Ishikawa (cell line): Measurements from ENCODE around the gene SLIT3.

Experiments
- CEBPB ChIP-seq: IDR thresholded peaks from 2 replicates; pipeline ENCODE4 v1.6.1; 2012
- CREB1 ChIP-seq: IDR thresholded peaks from 2 replicates; pipeline ENCODE4 v1.6.1; 2012; ENCODE audit warnings: low read depth
- EGR1 ChIP-seq: IDR thresholded peaks from 2 replicates; pipeline ENCODE4 v1.6.1; 2012
- EP300 ChIP-seq: IDR thresholded peaks from 2 replicates; pipeline ENCODE4 v1.6.1; 2012; ENCODE audit warnings: borderline replicate concordance
- FOXM1 ChIP-seq: IDR thresholded peaks from 2 replicates; pipeline ENCODE4 v1.6.1; 2012; ENCODE audit warnings: low read depth, borderline replicate concordance
- NFIC ChIP-seq: IDR thresholded peaks from 2 replicates; pipeline ENCODE4 v1.6.1; 2012
- RAD21 ChIP-seq: IDR thresholded peaks from 2 replicates; pipeline ENCODE4 v1.6.1; 2012; ENCODE audit warnings: low read depth
- TAF1 ChIP-seq: IDR thresholded peaks from 2 replicates; pipeline ENCODE4 v1.6.1; 2012; ENCODE audit warnings: low read depth, mild to moderate bottlenecking
- TCF12 ChIP-seq: IDR thresholded peaks from 2 replicates; pipeline ENCODE4 v1.6.1; 2012; ENCODE audit warnings: low read depth
- TEAD4 ChIP-seq: IDR thresholded peaks from 2 replicates; pipeline ENCODE4 v1.6.1; 2012
- YY1 ChIP-seq: IDR thresholded peaks from 2 replicates; pipeline ENCODE4 v1.6.1; 2012; ENCODE audit warnings: low read depth
- ZBTB7A ChIP-seq: IDR thresholded peaks from 2 replicates; pipeline ENCODE4 v1.6.1; 2012; ENCODE audit warnings: low read depth
- TF ChIP-seq, protein P1 (sequence below): IDR thresholded peaks from 2 replicates; pipeline ENCODE4 v1.6.1; 2012; ENCODE audit warnings: low read depth, mild to moderate bottlenecking
- TF ChIP-seq, protein P2 (sequence below): IDR thresholded peaks from 2 replicates; pipeline ENCODE4 v1.6.1; 2012
- TF ChIP-seq, protein P3 (sequence below): IDR thresholded peaks from 2 replicates; pipeline ENCODE4 v1.6.1; 2012

The SLIT3 gene

DNA sequence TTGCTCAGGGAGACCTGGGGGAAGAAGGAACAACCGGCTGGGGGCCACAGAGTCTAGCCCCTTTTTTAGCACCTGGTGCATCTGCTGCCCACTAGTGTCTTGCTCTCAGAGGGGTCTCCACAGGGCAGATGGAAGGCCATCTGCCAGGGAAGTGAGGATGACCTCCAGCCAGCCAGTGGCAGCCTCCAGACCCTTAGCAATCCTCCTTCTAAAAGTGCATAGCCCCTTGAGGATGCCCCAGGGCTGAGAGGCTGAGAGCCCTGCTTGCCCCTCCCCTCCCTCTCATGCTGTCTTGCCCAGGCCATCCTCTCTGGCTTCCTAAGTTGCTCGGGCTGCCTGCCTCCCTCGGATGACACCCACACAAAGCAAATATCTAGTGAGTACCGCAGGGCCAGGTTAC is 640.2 kb downstream of the SLIT3 start:
- no peak for TF ChIP-seq YY1
- TF ChIP-seq RAD21: no peak

DNA sequence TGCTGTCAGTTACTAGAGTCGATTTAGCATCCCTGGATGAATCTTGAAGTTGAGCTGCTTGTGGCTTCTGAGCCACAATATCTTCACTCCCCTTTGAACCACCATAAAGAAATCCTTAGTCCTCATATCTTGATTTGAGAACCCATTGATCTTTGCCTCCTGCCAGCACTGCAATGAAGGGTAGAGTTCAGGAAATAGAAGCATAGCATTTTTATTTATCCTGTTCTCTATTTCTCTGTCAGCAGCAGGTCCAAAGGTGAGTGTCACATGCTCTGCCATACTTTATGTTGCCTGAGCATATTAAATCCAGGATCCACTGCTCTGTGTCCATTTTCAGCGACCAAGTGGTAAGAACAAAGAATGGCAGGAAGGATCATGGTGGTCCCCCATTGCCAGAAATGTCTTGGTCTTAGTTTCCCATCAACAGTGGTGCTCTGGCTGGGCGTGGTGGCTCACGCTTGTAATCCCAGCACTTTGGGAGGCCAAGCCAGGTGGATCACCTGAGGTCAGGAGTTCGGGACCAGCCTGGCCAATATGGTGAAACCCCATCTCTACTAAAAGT is 641.6 kb downstream of the SLIT3 start:
- TF ChIP-seq CEBPB: no peak
- TF ChIP-seq NFIC: no peak
- no peak for TF ChIP-seq YY1
- no peak for TF ChIP-seq TCF12
- TF ChIP-seq EP300: no peak

DNA sequence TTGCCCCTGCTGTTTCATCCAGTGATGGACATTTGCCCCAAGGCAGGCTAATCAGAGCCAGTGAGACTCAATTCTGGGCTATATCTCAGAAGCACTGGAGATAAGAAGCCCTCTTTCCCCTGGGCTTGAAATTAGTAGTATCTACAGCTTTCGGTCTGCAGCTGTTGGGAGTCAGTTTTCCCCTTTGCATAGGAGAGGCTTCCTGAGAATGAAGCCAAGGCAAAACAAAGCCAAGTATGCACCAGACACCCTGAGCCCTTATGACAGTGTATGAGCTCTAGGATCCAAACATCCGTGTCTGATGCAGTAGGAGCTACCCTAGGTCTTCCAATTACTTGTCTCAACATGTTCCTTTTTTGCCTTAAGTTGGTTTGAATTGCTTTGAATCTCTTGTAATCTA is 642.5 kb downstream of the SLIT3 start:
- TF ChIP-seq NFIC (no peak), YY1 (no peak), TAF1 (no peak), TEAD4 (no peak), CEBPB (no peak), TCF12 (no peak), CREB1 (no peak), RAD21 (no peak), FOXM1 (no peak), EP300 (no peak), EGR1 (no peak), ZBTB7A (no peak)
- TF ChIP-seq, protein P1, sequence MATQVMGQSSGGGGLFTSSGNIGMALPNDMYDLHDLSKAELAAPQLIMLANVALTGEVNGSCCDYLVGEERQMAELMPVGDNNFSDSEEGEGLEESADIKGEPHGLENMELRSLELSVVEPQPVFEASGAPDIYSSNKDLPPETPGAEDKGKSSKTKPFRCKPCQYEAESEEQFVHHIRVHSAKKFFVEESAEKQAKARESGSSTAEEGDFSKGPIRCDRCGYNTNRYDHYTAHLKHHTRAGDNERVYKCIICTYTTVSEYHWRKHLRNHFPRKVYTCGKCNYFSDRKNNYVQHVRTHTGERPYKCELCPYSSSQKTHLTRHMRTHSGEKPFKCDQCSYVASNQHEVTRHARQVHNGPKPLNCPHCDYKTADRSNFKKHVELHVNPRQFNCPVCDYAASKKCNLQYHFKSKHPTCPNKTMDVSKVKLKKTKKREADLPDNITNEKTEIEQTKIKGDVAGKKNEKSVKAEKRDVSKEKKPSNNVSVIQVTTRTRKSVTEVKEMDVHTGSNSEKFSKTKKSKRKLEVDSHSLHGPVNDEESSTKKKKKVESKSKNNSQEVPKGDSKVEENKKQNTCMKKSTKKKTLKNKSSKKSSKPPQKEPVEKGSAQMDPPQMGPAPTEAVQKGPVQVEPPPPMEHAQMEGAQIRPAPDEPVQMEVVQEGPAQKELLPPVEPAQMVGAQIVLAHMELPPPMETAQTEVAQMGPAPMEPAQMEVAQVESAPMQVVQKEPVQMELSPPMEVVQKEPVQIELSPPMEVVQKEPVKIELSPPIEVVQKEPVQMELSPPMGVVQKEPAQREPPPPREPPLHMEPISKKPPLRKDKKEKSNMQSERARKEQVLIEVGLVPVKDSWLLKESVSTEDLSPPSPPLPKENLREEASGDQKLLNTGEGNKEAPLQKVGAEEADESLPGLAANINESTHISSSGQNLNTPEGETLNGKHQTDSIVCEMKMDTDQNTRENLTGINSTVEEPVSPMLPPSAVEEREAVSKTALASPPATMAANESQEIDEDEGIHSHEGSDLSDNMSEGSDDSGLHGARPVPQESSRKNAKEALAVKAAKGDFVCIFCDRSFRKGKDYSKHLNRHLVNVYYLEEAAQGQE: no peak
- TF ChIP-seq, protein P2, sequence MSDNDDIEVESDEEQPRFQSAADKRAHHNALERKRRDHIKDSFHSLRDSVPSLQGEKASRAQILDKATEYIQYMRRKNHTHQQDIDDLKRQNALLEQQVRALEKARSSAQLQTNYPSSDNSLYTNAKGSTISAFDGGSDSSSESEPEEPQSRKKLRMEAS: no peak
- TF ChIP-seq, protein P3, sequence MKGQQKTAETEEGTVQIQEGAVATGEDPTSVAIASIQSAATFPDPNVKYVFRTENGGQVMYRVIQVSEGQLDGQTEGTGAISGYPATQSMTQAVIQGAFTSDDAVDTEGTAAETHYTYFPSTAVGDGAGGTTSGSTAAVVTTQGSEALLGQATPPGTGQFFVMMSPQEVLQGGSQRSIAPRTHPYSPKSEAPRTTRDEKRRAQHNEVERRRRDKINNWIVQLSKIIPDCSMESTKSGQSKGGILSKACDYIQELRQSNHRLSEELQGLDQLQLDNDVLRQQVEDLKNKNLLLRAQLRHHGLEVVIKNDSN: no peak

DNA sequence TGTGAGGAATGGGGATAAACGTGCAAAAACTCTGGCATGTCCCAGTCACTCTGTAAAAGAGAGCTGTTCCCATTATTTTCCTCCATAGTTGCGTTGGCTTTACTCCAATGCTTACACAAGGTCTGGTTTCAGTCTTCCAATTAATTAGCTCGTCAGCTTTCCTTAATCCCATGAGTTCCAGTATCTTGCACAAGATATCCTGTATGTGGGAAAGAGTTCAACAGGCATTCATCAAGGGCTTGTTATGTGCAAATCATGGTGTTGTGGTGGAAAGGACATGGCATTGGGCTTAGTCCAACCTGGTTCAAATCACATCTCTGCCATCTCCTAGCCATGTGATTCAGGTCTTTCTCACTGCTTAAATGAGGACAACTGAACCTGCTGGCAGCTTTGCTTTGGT is 644.3 kb downstream of the SLIT3 start:
- TF ChIP-seq TAF1: no peak
- no peak for TF ChIP-seq YY1
- TF ChIP-seq CREB1: no peak
- TF ChIP-seq, protein P3: no peak
- TF ChIP-seq TCF12: no peak
- TF ChIP-seq FOXM1: no peak
- no peak for TF ChIP-seq RAD21
- no peak for TF ChIP-seq CEBPB
- no peak for TF ChIP-seq EGR1
- TF ChIP-seq NFIC: no peak
- TF ChIP-seq, protein P1: no peak
- no peak for TF ChIP-seq TEAD4
- TF ChIP-seq ZBTB7A: no peak
- no peak for TF ChIP-seq EP300
- TF ChIP-seq, protein P2: no peak

DNA sequence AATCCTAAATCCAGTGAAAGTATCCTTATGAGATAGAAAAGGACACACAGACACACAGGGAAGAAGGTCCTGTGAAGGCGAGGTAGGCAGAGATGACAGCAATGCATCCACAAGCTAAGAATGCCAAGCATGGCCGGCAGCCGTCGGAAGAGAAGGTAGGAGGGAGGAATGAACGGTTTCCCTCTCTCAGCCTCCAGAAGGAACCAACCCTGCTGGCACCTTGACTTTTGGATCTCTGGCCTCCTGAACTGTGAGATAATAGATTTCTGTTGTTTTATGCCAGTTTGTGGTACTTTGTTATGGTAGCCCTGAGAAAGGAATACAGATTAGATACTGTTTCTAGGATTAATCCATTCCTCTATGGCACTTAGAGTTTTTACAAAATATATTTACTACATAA is 645.6 kb downstream of the SLIT3 start:
- TF ChIP-seq FOXM1 (no peak), CEBPB (no peak), YY1 (no peak), TCF12 (no peak), EP300 (no peak), TEAD4 (no peak), EGR1 (no peak), ZBTB7A (no peak)
- TF ChIP-seq, protein P2: no peak
- TF ChIP-seq, protein P3: no peak

DNA sequence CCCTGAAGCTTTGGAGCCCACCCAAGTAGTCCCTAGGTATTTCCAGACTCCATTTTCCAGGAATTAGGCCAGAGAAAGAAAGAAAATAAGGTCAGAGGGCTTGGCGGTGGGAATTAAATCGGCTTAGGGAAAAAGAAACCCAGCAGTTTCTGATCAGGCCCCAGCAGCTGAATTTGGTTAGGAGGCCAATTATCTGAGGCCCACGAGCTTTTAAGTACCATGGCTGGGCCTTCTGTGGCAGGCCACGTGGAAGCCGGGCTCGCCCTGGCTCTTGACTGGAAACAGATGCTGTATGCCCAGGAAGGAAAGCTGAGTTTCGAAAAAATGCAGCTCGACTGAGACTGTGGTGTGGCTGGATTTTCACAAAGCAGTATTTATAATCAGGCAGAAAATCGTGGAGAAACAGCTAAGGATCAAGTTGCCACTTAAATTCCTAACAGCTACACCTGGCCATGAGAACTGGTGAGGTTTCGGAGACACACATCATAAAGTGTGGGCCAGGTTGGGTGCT is 646.7 kb downstream of the SLIT3 start:
- TF ChIP-seq, protein P1: no peak
- TF ChIP-seq YY1 (no peak), CREB1 (no peak), NFIC (no peak), RAD21 (no peak)
- TF ChIP-seq, protein P2: no peak
- TF ChIP-seq, protein P3: no peak
